Body of pancreas (tissue), 4 donors: ENCODE data around the gene FPR2. TPM values are rescaled to one million over a fixed set of nuclear protein-coding genes. Genes with fewer than 3 reads are reported as not detected.
A peak's percentile ranks its signal among the peaks of the same experiment; 100 is the strongest.

Source experiments
- ATAC-seq: fragments of 150-250 bp; one replicate; pipeline ENCODE4 v1.9.1; 2016
- DNase-seq, 4 donors: peaks; one replicate each; pipeline ENCODE4 v3.0.0-alpha.2; 2019
- H3K27ac ChIP-seq, 4 donors: fragments of 200-600 bp; sonication (generic); 1 replicate in 3 of 4; 2 replicates in 1 of 4; pipeline versions ENCODE4 v1.5.1 to v1.6.1; 2016 to 2019; ENCODE audit warnings: mild to moderate bottlenecking in 1 of 4, mixed read lengths in 1 of 4, moderate library complexity in 1 of 4
- H3K27me3 ChIP-seq, 2 donors: fragments of 200-600 bp; sonication (generic); one replicate each; pipeline ENCODE4 v1.6.0; 2016; ENCODE audit warnings: mild to moderate bottlenecking in 1 of 2
- H3K36me3 ChIP-seq, 2 donors: fragments of 200-600 bp; sonication (generic); replicated peaks in 1 of 2; 2 replicates each; pipeline ENCODE4 v1.5.1; 2016; ENCODE audit warnings: low read depth in 2 of 2; ENCODE audit not compliant: insufficient read depth in 1 of 2
- H3K4me1 ChIP-seq: fragments of 200-600 bp; sonication (generic); one replicate; pipeline ENCODE4 v1.6.0; 2016
- H3K4me3 ChIP-seq, 2 donors: fragments of 200-600 bp; sonication (generic); 1 replicate in 1 of 2; 2 replicates in 1 of 2; pipeline ENCODE4 v1.5.1; 2016 to 2019
- H3K9me3 ChIP-seq, 3 donors: fragments of 200-600 bp; sonication (generic); 1 replicate in 2 of 3; 2 replicates in 1 of 3; pipeline ENCODE4 v1.5.1; 2016
- POLR2A ChIP-seq, 3 donors: fragments of 450-650 bp; IDR thresholded peaks; one replicate each; pipeline ENCODE4 v1.6.1; 2016; ENCODE audit warnings: antibody characterized with exemption in 3 of 3, mild to moderate bottlenecking in 2 of 3
- WGBS, 2 donors: methylation state at CpG; one replicate each; pipeline ENCODE4 v1.1.5; 2017; 5-methylcytosine and 5-hydroxymethylcytosine counted together
- intact Hi-C: fragments of 100-400 bp; cut with DNase I; formaldehyde crosslinking; loops from one replicate; pipeline ENCODE4 v1.15.1; 2023
- total RNA-seq, 2 donors: library from RNA; depleted of rRNA; stranded (reverse); fragments of >200 nt; gene quantifications; one replicate each; pipeline ENCODE4 v1.1.0, GENCODE V29; 2016
- TF ChIP-seq, protein P1 (sequence below), 7 experiments: fragments of 450-650 bp in 4 of 7; fragments of 200-600 bp in 3 of 7; sonication (generic) in 3 of 7; IDR thresholded peaks; one replicate each; pipeline ENCODE4 v1.5.1; 2016 to 2019; ENCODE audit warnings: antibody characterized with exemption in 7 of 7

Gene FPR2
- total RNA-seq, 2 donors from 2014 or later: 0.78 TPM; not detected in 1

DNA sequence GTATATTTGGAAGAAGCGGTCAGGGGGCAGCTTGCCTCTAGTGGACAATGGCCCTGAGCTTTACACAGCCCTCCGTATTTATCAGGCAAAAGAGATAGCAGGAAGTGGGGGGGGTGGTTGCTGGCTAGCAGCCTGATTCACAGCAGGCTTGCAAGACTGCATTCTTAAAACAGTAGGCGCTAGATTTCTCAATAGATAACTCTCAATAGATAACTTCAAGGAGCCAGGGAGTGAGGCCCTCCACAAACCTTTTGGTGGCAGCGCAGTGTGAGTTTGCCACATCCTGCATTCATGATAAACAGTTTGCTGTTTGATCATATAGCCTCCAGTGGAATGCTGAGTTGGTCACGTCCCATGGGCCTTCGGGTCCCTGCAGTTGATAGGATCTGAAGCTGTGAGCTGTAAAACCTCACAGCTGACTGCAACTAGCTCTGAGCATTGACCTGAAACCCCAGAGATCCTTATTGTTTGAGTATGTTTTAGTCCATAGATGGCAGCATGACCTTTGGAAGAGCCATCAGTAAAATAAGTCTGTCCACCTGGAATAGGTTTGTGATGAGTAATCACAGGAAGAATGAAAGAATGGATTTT, 46.2 kb downstream of the FPR2 start:
- H3K27me3 ChIP-seq: no peaks in the 10 kb centered on the region
- whole genome bisulfite sequencing, 2 donors: 35 to 38% methylated on average over 5 to 6 of the region's 6 CpGs
- H3K9me3 ChIP-seq: no peaks in the 10 kb centered on the region
- TF ChIP-seq, protein P1, sequence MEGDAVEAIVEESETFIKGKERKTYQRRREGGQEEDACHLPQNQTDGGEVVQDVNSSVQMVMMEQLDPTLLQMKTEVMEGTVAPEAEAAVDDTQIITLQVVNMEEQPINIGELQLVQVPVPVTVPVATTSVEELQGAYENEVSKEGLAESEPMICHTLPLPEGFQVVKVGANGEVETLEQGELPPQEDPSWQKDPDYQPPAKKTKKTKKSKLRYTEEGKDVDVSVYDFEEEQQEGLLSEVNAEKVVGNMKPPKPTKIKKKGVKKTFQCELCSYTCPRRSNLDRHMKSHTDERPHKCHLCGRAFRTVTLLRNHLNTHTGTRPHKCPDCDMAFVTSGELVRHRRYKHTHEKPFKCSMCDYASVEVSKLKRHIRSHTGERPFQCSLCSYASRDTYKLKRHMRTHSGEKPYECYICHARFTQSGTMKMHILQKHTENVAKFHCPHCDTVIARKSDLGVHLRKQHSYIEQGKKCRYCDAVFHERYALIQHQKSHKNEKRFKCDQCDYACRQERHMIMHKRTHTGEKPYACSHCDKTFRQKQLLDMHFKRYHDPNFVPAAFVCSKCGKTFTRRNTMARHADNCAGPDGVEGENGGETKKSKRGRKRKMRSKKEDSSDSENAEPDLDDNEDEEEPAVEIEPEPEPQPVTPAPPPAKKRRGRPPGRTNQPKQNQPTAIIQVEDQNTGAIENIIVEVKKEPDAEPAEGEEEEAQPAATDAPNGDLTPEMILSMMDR (IDR thresholded peaks at IDR 0.05): no peak
- no peak for TF ChIP-seq POLR2A (IDR thresholded peaks at IDR 0.05)
- H3K4me1 ChIP-seq: no peaks in the 10 kb centered on the region
- no peaks in the 10 kb centered on the region for H3K36me3 ChIP-seq
- no peak overlapping the region for H3K4me3 ChIP-seq
- intact Hi-C loops: no loop called here
- no peak overlapping the region for H3K27ac ChIP-seq
- no peak for ATAC-seq
- DNase-seq: peak in 3 of 4 donors; percentile 10 to 43 (median 13)

DNA sequence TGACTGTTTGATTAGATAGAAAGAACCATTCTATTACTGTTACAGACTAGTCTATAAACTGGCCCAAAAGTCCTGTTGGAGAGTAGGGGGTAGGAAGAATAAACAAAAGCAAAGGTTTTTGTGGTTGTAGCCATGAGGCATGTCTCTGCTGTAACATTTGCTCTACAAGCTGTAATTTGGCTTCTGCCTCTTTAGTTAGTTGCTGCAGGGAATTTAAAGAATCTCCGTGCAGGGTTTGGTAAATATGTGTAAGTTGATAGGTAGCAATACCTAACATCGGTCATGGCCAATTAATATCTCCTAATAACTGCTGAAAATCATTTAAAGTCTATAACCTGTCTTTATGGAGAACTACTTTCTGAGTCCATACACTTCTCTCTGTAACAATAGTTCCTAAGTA, 46.9 kb downstream of the FPR2 start:
- 51 to 69% methylated on average over 2 of the region's 2 CpGs for WGBS, 2 donors
- DNase-seq (no peak), ATAC-seq (no peak)
- Histone ChIP-seq H3K4me1 (no peaks in the 10 kb centered on the region), H3K9me3 (no peaks in the 10 kb centered on the region), H3K36me3 (no peaks in the 10 kb centered on the region), H3K27ac (no peak overlapping the region), H3K4me3 (no peak overlapping the region), H3K27me3 (no peaks in the 10 kb centered on the region)
- intact Hi-C loops: no loop called here
- TF ChIP-seq POLR2A (IDR thresholded peaks at IDR 0.05): no peak
- TF ChIP-seq, protein P1 (IDR thresholded peaks at IDR 0.05): no peak

DNA sequence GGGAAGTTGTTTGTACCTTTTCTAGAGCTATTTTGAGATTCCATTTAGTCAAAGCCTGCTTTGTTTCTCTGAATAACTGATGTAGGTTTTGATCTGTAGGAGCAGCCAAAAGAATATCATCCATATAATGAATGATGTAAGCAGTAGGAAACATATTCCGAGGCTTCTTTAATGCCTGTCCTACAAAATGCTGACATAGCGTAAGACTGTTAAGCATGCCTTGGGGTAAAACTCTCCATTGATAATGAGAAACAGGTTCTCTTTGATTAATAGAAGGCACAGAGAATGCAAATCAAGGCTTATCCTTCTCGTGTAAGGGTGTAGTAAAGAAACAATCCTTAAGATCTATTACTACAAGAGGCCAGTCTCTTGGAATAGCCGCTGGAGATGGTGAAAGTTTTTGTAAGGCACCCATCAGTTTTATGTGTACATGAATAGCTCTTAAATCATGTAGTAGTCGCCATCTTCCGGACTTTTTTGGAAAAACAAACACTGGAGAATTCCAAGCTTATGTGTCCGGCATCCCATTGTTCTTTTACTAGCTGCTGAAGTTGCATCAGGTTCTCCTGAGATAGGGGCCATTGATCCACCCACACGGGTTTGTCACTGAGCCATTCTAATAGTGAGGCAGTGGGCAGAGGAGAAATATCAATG, 47.5 kb downstream of the FPR2 start:
- TF ChIP-seq, protein P1 (IDR thresholded peaks at IDR 0.05): no peak
- TF ChIP-seq POLR2A (IDR thresholded peaks at IDR 0.05): no peak
- DNase-seq (no peak), ATAC-seq (no peak)
- no peaks in the 10 kb centered on the region for H3K27me3 ChIP-seq
- H3K36me3 ChIP-seq: no peaks in the 10 kb centered on the region
- H3K4me3 ChIP-seq: no peak overlapping the region
- no peak overlapping the region for H3K27ac ChIP-seq
- no peaks in the 10 kb centered on the region for H3K9me3 ChIP-seq
- intact Hi-C loops: no loop called here
- WGBS, 2 donors: 53 to 60% methylated on average over 8 of the region's 8 CpGs
- no peaks in the 10 kb centered on the region for H3K4me1 ChIP-seq

DNA sequence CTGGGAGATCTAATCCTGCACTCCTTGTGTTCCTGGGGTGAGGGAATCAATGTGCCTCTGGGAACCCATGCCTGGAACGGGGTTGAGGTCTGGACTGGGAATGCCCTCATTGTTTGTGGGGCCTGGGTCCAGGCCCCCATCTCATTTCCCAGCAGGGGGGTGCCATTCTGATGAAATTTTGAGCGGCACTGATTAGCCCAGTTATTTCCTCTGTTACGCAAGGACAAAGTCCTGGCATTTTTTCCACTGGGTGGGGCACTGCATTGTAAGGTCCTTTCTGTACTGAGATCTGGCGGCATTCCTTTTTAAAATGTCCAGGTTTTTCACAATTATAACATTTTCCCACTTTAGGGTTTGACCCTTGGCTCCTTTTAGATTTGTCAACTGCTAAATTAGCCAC, 48.8 kb downstream of the FPR2 start:
- H3K27me3 ChIP-seq: no peaks in the 10 kb centered on the region
- no peak for DNase-seq
- H3K27ac ChIP-seq: no peak overlapping the region
- no peak overlapping the region for H3K4me3 ChIP-seq
- intact Hi-C loops: no loop called here
- no peaks in the 10 kb centered on the region for H3K36me3 ChIP-seq
- no peak for ATAC-seq
- H3K4me1 ChIP-seq: no peaks in the 10 kb centered on the region
- 47 to 68% methylated on average over 4 of the region's 4 CpGs for WGBS, 2 donors
- TF ChIP-seq, protein P1 (IDR thresholded peaks at IDR 0.05): no peak
- no peak for TF ChIP-seq POLR2A (IDR thresholded peaks at IDR 0.05)
- no peaks in the 10 kb centered on the region for H3K9me3 ChIP-seq

DNA sequence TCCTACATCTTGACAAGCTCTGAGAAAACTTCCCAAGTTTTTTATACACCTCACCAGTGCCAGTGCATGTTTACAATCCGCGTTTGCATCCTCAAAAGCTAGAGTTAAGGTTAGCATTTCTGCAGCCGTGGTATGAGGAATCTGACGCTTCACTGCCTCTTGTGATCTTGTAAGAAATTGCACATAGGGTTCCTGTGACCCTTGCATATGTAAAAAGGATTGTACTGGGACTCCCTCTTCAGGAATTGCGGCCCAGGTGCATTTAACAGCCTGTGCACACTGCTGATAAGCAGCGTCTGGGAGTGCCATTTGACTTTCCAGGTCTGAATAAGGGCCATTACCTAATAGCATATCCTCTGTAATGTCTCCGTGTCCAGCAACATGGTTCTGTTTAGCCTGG, 49.2 kb downstream of the FPR2 start:
- TF ChIP-seq, protein P1 (IDR thresholded peaks at IDR 0.05): peak in 1 of 7 experiments; percentile 10
- no peak for TF ChIP-seq POLR2A (IDR thresholded peaks at IDR 0.05)
- ATAC-seq: no peak
- H3K36me3 ChIP-seq: no peaks in the 10 kb centered on the region
- H3K27ac ChIP-seq: no peak overlapping the region
- WGBS, 2 donors: 52 to 64% methylated on average over 6 to 7 of the region's 7 CpGs
- intact Hi-C loops: no loop called here
- H3K9me3 ChIP-seq: no peaks in the 10 kb centered on the region
- no peak overlapping the region for H3K4me3 ChIP-seq
- no peaks in the 10 kb centered on the region for H3K27me3 ChIP-seq
- no peaks in the 10 kb centered on the region for H3K4me1 ChIP-seq
- DNase-seq: no peak
